Heart left ventricle (tissue), 16 donors: ENCODE measurements around the gene SPINK8. TPM values are rescaled to one million over a fixed set of nuclear protein-coding genes. Genes with fewer than 3 reads are reported as not detected.

Source experiments
- ATAC-seq, 4 donors: fragments of 200-7000 bp; cut with Tn5 transposase; one replicate each; pipeline ENCODE4 v1.9.1; 2020 to 2022; ENCODE audit warnings: moderate library complexity in 4 of 4, mild to moderate bottlenecking in 3 of 4, moderate number of reproducible peaks in 1 of 4
- DNase-seq, 5 donors: peaks; one replicate each; pipeline ENCODE4 v3.0.0-alpha.2; 2020
- H3K27ac ChIP-seq, 12 donors: fragments of 200-600 bp; sonication (generic) in 4 of 12; one replicate each; pipeline versions ENCODE4 v1.5.0 to v1.8.0; 2016 to 2022; ENCODE audit warnings: mild to moderate bottlenecking in 2 of 12
- H3K27me3 ChIP-seq, 9 donors: fragments of 200-600 bp; sonication (generic) in 2 of 9; one replicate each; pipeline versions ENCODE4 v1.5.1 to v1.8.0; 2016 to 2022; ENCODE audit warnings: mild to moderate bottlenecking in 3 of 9
- H3K36me3 ChIP-seq, 9 donors: fragments of 200-600 bp; sonication (generic) in 2 of 9; one replicate each; pipeline versions ENCODE4 v1.5.0 to v1.8.0; 2018 to 2022; ENCODE audit warnings: mild to moderate bottlenecking in 2 of 9
- H3K4me1 ChIP-seq, 12 donors: fragments of 200-600 bp; sonication (generic) in 4 of 12; one replicate each; pipeline versions ENCODE4 v1.5.0 to v1.8.0; 2016 to 2022; ENCODE audit warnings: mild to moderate bottlenecking in 3 of 12
- H3K4me3 ChIP-seq, 12 donors: fragments of 200-600 bp; sonication (generic) in 4 of 12; one replicate each; pipeline versions ENCODE4 v1.5.0 to v1.8.0; 2017 to 2022; ENCODE audit warnings: mild to moderate bottlenecking in 9 of 12, moderate library complexity in 4 of 12
- H3K9me3 ChIP-seq, 12 donors: fragments of 200-600 bp; sonication (generic) in 4 of 12; one replicate each; pipeline versions ENCODE4 v1.5.0 to v1.8.0; 2016 to 2022; ENCODE audit warnings: mild to moderate bottlenecking in 1 of 12
- CTCF ChIP-seq, 12 donors: fragments of 200-600 bp; sonication (generic) in 4 of 12; IDR thresholded peaks; one replicate each; pipeline versions ENCODE4 v1.5.0 to v1.8.0; 2018 to 2022; ENCODE audit warnings: antibody characterized with exemption in 12 of 12, mild to moderate bottlenecking in 5 of 12
- POLR2A ChIP-seq, 2 donors: fragments of 450-650 bp; IDR thresholded peaks; one replicate each; pipeline ENCODE4 v1.6.1; 2017; ENCODE audit warnings: antibody characterized with exemption in 2 of 2, mild to moderate bottlenecking in 2 of 2, moderate library complexity in 2 of 2
- WGBS, 4 donors: extraction: QIAGEN DNeasy Blood & Tissue Kit in 2 of 4; methylation state at CpG; one replicate each; pipeline versions ENCODE4 v1.1.5 to v1.1.7; 2013 to 2018; 5-methylcytosine and 5-hydroxymethylcytosine counted together
- intact Hi-C, 10 donors: fragments of 100-400 bp; cut with DNase I; formaldehyde crosslinking; loops; one replicate each; pipeline versions ENCODE4 v1.11.1 to v1.14.2; 2022
- polyA plus RNA-seq, 2 donors: library from polyadenylated mRNA; stranded (reverse); fragments of 200-250 nt; gene quantifications; one replicate each; pipeline ENCODE4 v1.2.3, GENCODE V29; 2013
- total RNA-seq, 9 donors: library from RNA; depleted of rRNA in 2 of 9; stranded (reverse); fragments of >200 nt in 2 of 9; fragmentation: NEBNext Ultra II Directional in 3 of 9; extraction: Animal tissue kit (Norgen Biotek cat#: 25700) in 3 of 9; gene quantifications; one replicate each; pipeline versions ENCODE4 v1.1.0 to v1.2.4, GENCODE V29; 2016 to 2023
- donor health status: ischemic (EF 13 %, LVEDD 7.1; RV severe dilation, severe dysfunction).
- donor health status: healthy with polysubstance abuse.
- donor health status: DM: no; HTN: yes; CAD: no.
- donor health status: DM: no; HTN: no; CAD: no.
- donor health status: ischemic (EF 25% LVEDD 6.9; RV normal size, moderate dysfunction).
- donor health status: ischemic (EF 25% LVEDD 5.7; RV mildly dilated, moderate dysfunction).
- donor health status: healthy.
- donor health status: DM: yes; HTN: yes; CAD: no.
- donor health status: ischemic (EF 35%, LVEDD 5.7; RV mildly dilated, moderate dysfunction).
- donor health status: nonischemic (EF 11% LVEDD 7.7; RV severe dilation, severe dysfunction).
- donor health status: DM: yes; HTN: yes; CAD: no.
- donor health status: PGD.
- donor health status: ischemic (EF 29% LVEDD 5.4; RV normal size, mild dysfunction).
- donor health status: nonischemic (EF 23%, LVEDD 6.1; RV moderate dilation, normal function).

The SPINK8 gene
- total and polyA plus RNA-seq, 11 donors, result not detected

- H3K4me3 ChIP-seq, result no peak overlapping the region
- DNase-seq, result no peak
- intact Hi-C loops, result no loop called here
- peaks cover 0 to 3% (median 0%) of the 10 kb centered on the region in 12 donors for H3K9me3 ChIP-seq
- WGBS, 4 donors, result 90 to 98% (median 96%) methylated on average over 11 to 12 of the region's 12 CpGs
- H3K36me3 ChIP-seq, result peaks cover 0 to 83% (median 61%) of the 10 kb centered on the region in 9 donors
- peak in 1 of 4 donors; percentile 12 for ATAC-seq
- H3K4me1 ChIP-seq, result peaks cover 0 to 8% (median 1%) of the 10 kb centered on the region in 12 donors
- no peak overlapping the region for H3K27ac ChIP-seq
- H3K27me3 ChIP-seq, result no peaks in the 10 kb centered on the region
- TF ChIP-seq CTCF (IDR thresholded peaks at IDR 0.05) (no peak), POLR2A (IDR thresholded peaks at IDR 0.05) (no peak)
Observed at GRCh38 chr3:48294611-48295263, 38.7 kb downstream of the SPINK8 start.

- H3K36me3 ChIP-seq, result peaks cover 0 to 52% (median 26%) of the 10 kb centered on the region in 9 donors
- DNase-seq, result no peak
- H3K27me3 ChIP-seq, result no peaks in the 10 kb centered on the region
- H3K4me1 ChIP-seq, result no peaks in the 10 kb centered on the region
- no peak overlapping the region for H3K27ac ChIP-seq
- 79 to 96% (median 87%) methylated on average over 1 of the region's 1 CpG for WGBS, 4 donors
- no peak for ATAC-seq
- no peak overlapping the region for H3K4me3 ChIP-seq
- no peak for TF ChIP-seq POLR2A (IDR thresholded peaks at IDR 0.05)
- peaks cover 0 to 6% (median 0%) of the 10 kb centered on the region in 12 donors for H3K9me3 ChIP-seq
- intact Hi-C loops, result no loop called here
Observed at GRCh38 chr3:48289659-48290058, 43.8 kb downstream of the SPINK8 start.

GRCh38 chr3:48287034-48287433 lies 46.4 kb downstream of the SPINK8 start:
- intact Hi-C loops, result no loop called here

GRCh38 chr3:48286308-48286707 lies 47.2 kb downstream of the SPINK8 start:
- no peak for DNase-seq
- TF ChIP-seq CTCF (IDR thresholded peaks at IDR 0.05), result no peak
- no peak for TF ChIP-seq POLR2A (IDR thresholded peaks at IDR 0.05)
- intact Hi-C loops, result no loop called here
- 89 to 98% (median 95%) methylated on average over 3 of the region's 3 CpGs for WGBS, 4 donors
- H3K4me3 ChIP-seq, result no peak overlapping the region
- H3K27me3 ChIP-seq, result no peaks in the 10 kb centered on the region
- no peak for ATAC-seq
- peaks cover 0 to 6% (median 0%) of the 10 kb centered on the region in 12 donors for H3K9me3 ChIP-seq
- H3K36me3 ChIP-seq, result peaks cover 0 to 18% (median 2%) of the 10 kb centered on the region in 9 donors
- H3K27ac ChIP-seq, result no peak overlapping the region
- no peaks in the 10 kb centered on the region for H3K4me1 ChIP-seq

More at GRCh38 chr3:48287034-48287433, 46.4 kb downstream of the SPINK8 start:
- H3K9me3 ChIP-seq, result peaks cover 0 to 6% (median 0%) of the 10 kb centered on the region in 12 donors
- DNase-seq, result no peak
- H3K27ac ChIP-seq, result no peak overlapping the region
- H3K27me3 ChIP-seq, result no peaks in the 10 kb centered on the region
- no peaks in the 10 kb centered on the region for H3K4me1 ChIP-seq
- TF ChIP-seq CTCF (IDR thresholded peaks at IDR 0.05), result no peak
- TF ChIP-seq POLR2A (IDR thresholded peaks at IDR 0.05), result no peak
- peaks cover 0 to 25% (median 3%) of the 10 kb centered on the region in 9 donors for H3K36me3 ChIP-seq
- ATAC-seq, result no peak
- H3K4me3 ChIP-seq, result no peak overlapping the region
